RWPE1 (cell line): ENCODE measurements around the gene DMD.
A peak's percentile ranks its signal among the peaks of the same experiment; 100 is the strongest.

Experiments
- CTCF ChIA-PET: fragments of 350-600 bp; sonication (Branson Sonifier 250); formaldehyde crosslinking; extraction: SDS; loops from one replicate; lab custom pipeline; 2021; lab: Yijun Ruan, JAX
- POLR2A ChIA-PET: fragments of 400-600 bp; formaldehyde crosslinking; extraction: SDS; loops from one replicate; lab custom pipeline; 2020; ENCODE audit warnings: antibody characterized with exemption; ENCODE audit not compliant: low non-redundant PET; lab: Yijun Ruan, JAX
- DNase-seq: peaks from one replicate; pipeline ENCODE4 v3.0.0; 2012; ENCODE audit warnings: low spot score
- H3K27ac ChIP-seq: fragments of 450-650 bp; 2 replicates; pipeline ENCODE4 v1.5.1; 2017
- TF ChIP-seq, protein P1 (sequence below): fragments of 450-650 bp; conservative IDR thresholded peaks from 2 replicates; pipeline ENCODE4 v1.5.1; 2017; ENCODE audit warnings: low read depth, mild to moderate bottlenecking

DMD gene

DNA sequence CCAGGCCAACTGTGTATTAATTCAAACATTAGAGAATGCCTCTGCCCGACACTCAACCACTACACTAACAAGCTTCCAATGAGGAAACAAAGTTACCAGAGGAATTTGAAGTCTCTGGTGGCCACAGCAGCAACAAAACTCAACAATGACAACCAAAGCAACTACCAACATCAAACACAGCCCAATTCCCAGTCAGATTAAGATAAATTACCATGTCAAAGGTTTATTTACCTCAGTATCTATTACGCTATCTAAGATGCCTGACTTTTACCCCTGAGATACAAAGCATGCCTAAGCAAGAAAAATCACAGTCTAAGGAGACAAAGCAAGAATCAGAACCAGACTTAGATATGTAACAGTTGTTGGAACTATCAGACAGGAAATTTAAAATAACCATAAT, 1909.4 kb downstream of the DMD start:
- H3K27ac ChIP-seq: no peak overlapping the region
- no peak for DNase-seq
- TF ChIP-seq, protein P1, sequence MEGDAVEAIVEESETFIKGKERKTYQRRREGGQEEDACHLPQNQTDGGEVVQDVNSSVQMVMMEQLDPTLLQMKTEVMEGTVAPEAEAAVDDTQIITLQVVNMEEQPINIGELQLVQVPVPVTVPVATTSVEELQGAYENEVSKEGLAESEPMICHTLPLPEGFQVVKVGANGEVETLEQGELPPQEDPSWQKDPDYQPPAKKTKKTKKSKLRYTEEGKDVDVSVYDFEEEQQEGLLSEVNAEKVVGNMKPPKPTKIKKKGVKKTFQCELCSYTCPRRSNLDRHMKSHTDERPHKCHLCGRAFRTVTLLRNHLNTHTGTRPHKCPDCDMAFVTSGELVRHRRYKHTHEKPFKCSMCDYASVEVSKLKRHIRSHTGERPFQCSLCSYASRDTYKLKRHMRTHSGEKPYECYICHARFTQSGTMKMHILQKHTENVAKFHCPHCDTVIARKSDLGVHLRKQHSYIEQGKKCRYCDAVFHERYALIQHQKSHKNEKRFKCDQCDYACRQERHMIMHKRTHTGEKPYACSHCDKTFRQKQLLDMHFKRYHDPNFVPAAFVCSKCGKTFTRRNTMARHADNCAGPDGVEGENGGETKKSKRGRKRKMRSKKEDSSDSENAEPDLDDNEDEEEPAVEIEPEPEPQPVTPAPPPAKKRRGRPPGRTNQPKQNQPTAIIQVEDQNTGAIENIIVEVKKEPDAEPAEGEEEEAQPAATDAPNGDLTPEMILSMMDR: no peak
- CTCF ChIA-PET: interaction anchor here (0.7 kb wide), 1 partner anchor 21 kb away, joined by 3 read pairs; no protein-coding TSS in a partner anchor
- POLR2A ChIA-PET: no interaction called here

DNA sequence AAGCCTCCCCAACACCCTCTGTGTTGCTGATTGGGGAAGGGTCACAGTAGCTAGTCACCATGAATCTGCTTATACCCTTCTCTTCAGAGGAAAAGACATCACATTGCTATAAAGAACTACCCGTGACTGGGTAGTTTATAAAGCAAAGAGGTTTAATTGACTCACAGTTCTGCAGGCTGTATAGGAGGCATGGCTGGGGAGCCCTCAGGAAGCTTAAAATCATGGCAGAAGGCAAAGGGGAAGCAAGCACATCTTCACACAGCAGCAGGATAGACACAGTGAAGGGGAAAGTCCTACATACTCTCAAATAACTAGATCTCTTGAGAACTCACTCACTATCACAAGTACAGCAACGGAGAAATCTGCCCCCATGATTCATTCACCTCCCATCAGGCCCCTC, 1910.1 kb downstream of the DMD start:
- CTCF ChIA-PET: interaction anchor here (0.7 kb wide), 1 partner anchor 20 kb away, joined by 3 read pairs; no protein-coding TSS in a partner anchor
- POLR2A ChIA-PET: no interaction called here
- no peak for DNase-seq
- no peak overlapping the region for H3K27ac ChIP-seq
- TF ChIP-seq, protein P1: no peak

DNA sequence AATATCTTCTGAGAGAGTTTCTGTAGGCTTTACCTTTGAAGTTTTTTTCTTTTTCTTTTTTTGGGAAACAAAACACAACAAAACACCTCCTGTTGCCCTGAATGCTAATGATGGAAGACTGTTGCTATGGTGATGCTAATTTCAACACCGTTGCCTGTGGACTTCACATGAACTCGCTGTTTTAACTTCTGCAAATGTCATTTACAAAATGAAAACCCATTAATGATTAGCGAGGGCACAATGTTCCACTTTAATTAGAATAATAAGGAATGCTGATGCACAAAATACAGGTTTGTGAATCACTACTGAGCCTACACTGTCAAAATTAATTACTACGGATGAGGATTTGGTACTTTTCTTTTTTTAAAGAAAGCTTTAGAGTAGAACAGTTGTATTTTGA, 1912.4 kb downstream of the DMD start:
- H3K27ac ChIP-seq: no peak overlapping the region
- POLR2A ChIA-PET: no interaction called here
- CTCF ChIA-PET: no interaction called here
- TF ChIP-seq, protein P1: no peak
- no peak for DNase-seq

DNA sequence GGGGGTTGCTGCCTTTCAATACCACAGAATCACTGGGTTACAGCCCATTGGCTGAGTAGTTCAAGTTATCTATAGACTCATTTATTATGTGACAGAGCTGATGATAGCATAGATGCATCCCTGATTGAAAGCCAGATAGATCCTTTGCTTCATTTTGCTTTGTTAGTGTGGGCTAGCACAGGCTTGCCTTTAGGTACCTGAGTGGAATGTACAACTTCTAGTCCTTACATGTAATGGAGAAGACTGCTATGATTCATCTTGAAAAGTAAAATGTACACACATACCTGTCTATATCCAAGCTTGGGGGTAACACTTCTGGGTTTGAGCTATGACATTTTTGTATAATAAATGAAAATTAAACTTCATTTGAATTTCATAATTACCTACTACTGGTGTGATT, 1913.5 kb downstream of the DMD start:
- POLR2A ChIA-PET: no interaction called here
- DNase-seq: peak; percentile 52
- H3K27ac ChIP-seq: no peak overlapping the region

DNA sequence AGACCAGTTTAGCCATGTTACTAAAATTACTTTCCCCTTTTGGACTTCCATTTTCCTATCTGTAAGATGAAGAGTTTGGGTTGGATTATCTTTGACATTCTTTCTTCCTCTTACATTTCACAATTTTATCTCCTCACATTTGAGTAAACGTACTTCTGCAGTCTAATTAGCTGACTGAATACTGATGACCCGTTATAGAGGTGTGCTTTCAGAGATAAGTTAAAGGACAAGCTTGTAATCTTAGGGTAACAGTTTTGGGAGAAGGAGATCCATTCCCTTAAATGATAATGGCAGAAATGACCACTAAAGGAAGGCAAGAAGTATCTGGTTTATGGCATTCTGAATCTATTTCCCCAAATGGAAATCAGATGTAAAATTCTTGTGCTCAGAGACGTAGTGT, 1916.9 kb downstream of the DMD start:
- ChIA-PET CTCF (interaction anchor here (0.6 kb wide), 1 partner anchor 81 kb away, joined by 3 read pairs; no protein-coding TSS in a partner anchor), POLR2A (no interaction called here)
- DNase-seq: no peak
- no peak overlapping the region for H3K27ac ChIP-seq
- TF ChIP-seq, protein P1: no peak

More for the DNA sequence above, 1913.5 kb downstream of the DMD start:
- TF ChIP-seq, protein P1: no peak
- CTCF ChIA-PET: interaction anchor here (0.6 kb wide), 1 partner anchor 346 kb away, joined by 4 read pairs; no protein-coding TSS in a partner anchor

DNA sequence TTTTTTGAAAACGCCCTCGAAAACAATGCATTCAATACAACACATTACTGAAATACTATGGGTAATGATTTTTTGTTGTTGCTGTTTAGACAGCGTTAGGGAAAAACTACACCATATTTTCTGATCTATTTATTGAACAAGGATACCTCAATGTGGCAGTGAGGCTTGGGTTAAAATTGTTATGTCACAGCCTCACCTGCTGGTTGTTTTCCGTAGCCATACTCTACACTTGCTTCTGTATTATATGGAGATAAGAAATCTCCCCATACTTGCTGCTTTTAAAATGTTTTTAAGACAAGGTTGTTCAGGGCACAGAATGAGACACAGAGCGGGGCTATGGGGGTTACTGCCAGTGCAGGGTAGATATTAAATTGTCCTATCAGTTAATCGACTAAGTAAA, 1917.9 kb downstream of the DMD start:
- ChIA-PET CTCF (interaction anchor here (0.7 to 1.3 kb wide), 2 partner anchors 254 to 737 kb away, joined by 3 to 4 read pairs; no protein-coding TSS in a partner anchor), POLR2A (no interaction called here)
- TF ChIP-seq, protein P1: no peak
- DNase-seq: no peak
- no peak overlapping the region for H3K27ac ChIP-seq
